ENCODE results near the gene GMPR2.

Gene GMPR2

GRCh38 chr14:24235804-24236688 lies 3.3 kb downstream of the GMPR2 start:
- TF ChIP-seq CTCF (IDR thresholded peaks at IDR 0.05; ENCODE audit: insufficient read depth, low read length, poor library complexity, severe bottlenecking) (no peak), EZH2phosphoT487 (conservative IDR thresholded peaks at IDR 0.05; ENCODE audit: low read length) (no peak)
- H3K79me2 ChIP-seq (ENCODE audit: insufficient read depth, low read length), result peaks cover 21% of the 10 kb centered on the region
- H3K27me3 ChIP-seq (ENCODE audit: low read length), result no peaks in the 10 kb centered on the region
- H3K9me3 ChIP-seq (ENCODE audit: insufficient read depth, low read length), result no peaks in the 10 kb centered on the region
- no peaks in the 10 kb centered on the region for H4K20me1 ChIP-seq (ENCODE audit: low read depth, low read length)
- peaks cover 13% of the 10 kb centered on the region; the same call in 1 of the 2 replicates for H3F3A ChIP-seq (ENCODE audit: insufficient read depth)
- no peak overlapping the region for H3K4me2 ChIP-seq (ENCODE audit: low read depth, low read length, poor library complexity, severe bottlenecking)
- H2AFZ ChIP-seq (ENCODE audit: low read depth, low read length, severe bottlenecking), result no peak overlapping the region
- H3K4me3 ChIP-seq (ENCODE audit: insufficient read depth, low read length, poor library complexity, severe bottlenecking), result no peak overlapping the region
- no peak overlapping the region for H3K9ac ChIP-seq (ENCODE audit: low read length)
- H3K27ac ChIP-seq (ENCODE audit: low read depth, low read length), result no peak overlapping the region
- no peaks in the 10 kb centered on the region for H3K9me2 ChIP-seq (replicated peaks; ENCODE audit: insufficient read depth, low read length)
- no peaks in the 10 kb centered on the region; the same call in 1 of the 2 replicates for H3K36me3 ChIP-seq (ENCODE audit: low read length)

- no peak overlapping the region for H3K4me3 ChIP-seq (ENCODE audit: insufficient read depth, low read length, poor library complexity, severe bottlenecking)
- H4K20me1 ChIP-seq (ENCODE audit: low read depth, low read length), result no peaks in the 10 kb centered on the region; the same call in 1 of the 2 replicates
- TF ChIP-seq CTCF (IDR thresholded peaks at IDR 0.05; ENCODE audit: insufficient read depth, low read length, poor library complexity, severe bottlenecking) (no peak), EZH2phosphoT487 (conservative IDR thresholded peaks at IDR 0.05; ENCODE audit: low read length) (no peak)
- no peak overlapping the region for H3K4me2 ChIP-seq (ENCODE audit: low read depth, low read length, poor library complexity, severe bottlenecking)
- no peak overlapping the region for H3K9ac ChIP-seq (ENCODE audit: low read length)
- H2AFZ ChIP-seq (ENCODE audit: low read depth, low read length, severe bottlenecking), result no peak overlapping the region
- no peaks in the 10 kb centered on the region for H3K27me3 ChIP-seq (ENCODE audit: low read length)
- no peaks in the 10 kb centered on the region for H3K9me3 ChIP-seq (ENCODE audit: insufficient read depth, low read length)
- H3K27ac ChIP-seq (ENCODE audit: low read depth, low read length), result no peak overlapping the region
- no peaks in the 10 kb centered on the region; the same call in 1 of the 2 replicates for H3K36me3 ChIP-seq (ENCODE audit: low read length)
- H3K9me2 ChIP-seq (replicated peaks; ENCODE audit: insufficient read depth, low read length), result no peaks in the 10 kb centered on the region
- peaks cover 18% of the 10 kb centered on the region; the same call in 1 of the 2 replicates for H3K79me2 ChIP-seq (ENCODE audit: insufficient read depth, low read length)
- H3F3A ChIP-seq (ENCODE audit: insufficient read depth), result peaks cover 13% of the 10 kb centered on the region; the same call in 1 of the 2 replicates
These were observed 4.1 kb downstream of the GMPR2 start for GRCh38 chr14:24236689-24237462.

- H3K9ac ChIP-seq (ENCODE audit: low read length), result no peak overlapping the region
- peaks cover 13% of the 10 kb centered on the region; the same call in 1 of the 2 replicates for H3F3A ChIP-seq (ENCODE audit: insufficient read depth)
- H3K4me3 ChIP-seq (ENCODE audit: insufficient read depth, low read length, poor library complexity, severe bottlenecking), result no peak overlapping the region
- H3K27me3 ChIP-seq (ENCODE audit: low read length), result no peaks in the 10 kb centered on the region
- no peaks in the 10 kb centered on the region; the same call in 1 of the 2 replicates for H3K36me3 ChIP-seq (ENCODE audit: low read length)
- no peak overlapping the region for H3K27ac ChIP-seq (ENCODE audit: low read depth, low read length)
- no peak overlapping the region for H3K4me2 ChIP-seq (ENCODE audit: low read depth, low read length, poor library complexity, severe bottlenecking)
- no peak overlapping the region for H2AFZ ChIP-seq (ENCODE audit: low read depth, low read length, severe bottlenecking)
- H3K9me3 ChIP-seq (ENCODE audit: insufficient read depth, low read length), result no peaks in the 10 kb centered on the region
- H3K9me2 ChIP-seq (replicated peaks; ENCODE audit: insufficient read depth, low read length), result no peaks in the 10 kb centered on the region
- TF ChIP-seq CTCF (IDR thresholded peaks at IDR 0.05; ENCODE audit: insufficient read depth, low read length, poor library complexity, severe bottlenecking) (no peak), EZH2phosphoT487 (conservative IDR thresholded peaks at IDR 0.05; ENCODE audit: low read length) (no peak)
- no peaks in the 10 kb centered on the region; the same call in 1 of the 2 replicates for H4K20me1 ChIP-seq (ENCODE audit: low read depth, low read length)
- peaks cover 17% of the 10 kb centered on the region; the same call in 1 of the 2 replicates for H3K79me2 ChIP-seq (ENCODE audit: insufficient read depth, low read length)
These were observed 4.8 kb downstream of the GMPR2 start for GRCh38 chr14:24237463-24237955.
